Measurements from ENCODE around the gene INTS1. TPM values are rescaled to one million over a fixed set of nuclear protein-coding genes. Genes with fewer than 3 reads are reported as not detected.

INTS1 gene
- polyA plus RNA-seq, 3 donors from 2014 or later, result 5.2 to 33.6 (median 11.0) TPM

DNA sequence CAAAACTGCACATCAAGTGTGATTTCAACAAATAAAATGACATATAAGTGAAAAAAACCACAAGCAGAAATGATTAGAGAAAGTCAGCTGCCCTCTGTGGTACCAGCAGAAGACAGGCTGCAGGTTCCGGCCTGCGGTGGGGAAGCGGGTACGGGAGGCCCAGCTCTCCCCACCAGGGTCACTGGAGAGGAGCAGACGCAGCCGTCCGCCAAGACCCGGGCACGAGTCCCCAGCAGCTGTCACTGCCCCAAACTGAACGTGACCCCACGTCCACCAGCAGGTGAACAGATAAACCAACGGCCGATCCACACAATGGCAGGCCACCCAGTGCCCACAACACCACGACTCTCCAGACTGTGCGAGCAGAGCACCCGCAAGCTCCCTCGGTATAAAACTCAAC, 28.8 kb downstream of the INTS1 start:
- H3K27ac Mint-ChIP-seq, result no peak overlapping the region
- no peak for DNase-seq
- H3K27me3 Mint-ChIP-seq (ENCODE audit: low read depth in 3 of 3), result peaks cover 0 to 2% (median 0%) of the 10 kb centered on the region in 3 donors
- H3K4me1 Mint-ChIP-seq, result no peaks in the 10 kb centered on the region
- no peaks in the 10 kb centered on the region for H3K9me3 Mint-ChIP-seq
- peaks cover 0 to 7% (median 3%) of the 10 kb centered on the region in 3 donors for H3K36me3 Mint-ChIP-seq
- H3K4me3 Mint-ChIP-seq, result no peak overlapping the region

DNA sequence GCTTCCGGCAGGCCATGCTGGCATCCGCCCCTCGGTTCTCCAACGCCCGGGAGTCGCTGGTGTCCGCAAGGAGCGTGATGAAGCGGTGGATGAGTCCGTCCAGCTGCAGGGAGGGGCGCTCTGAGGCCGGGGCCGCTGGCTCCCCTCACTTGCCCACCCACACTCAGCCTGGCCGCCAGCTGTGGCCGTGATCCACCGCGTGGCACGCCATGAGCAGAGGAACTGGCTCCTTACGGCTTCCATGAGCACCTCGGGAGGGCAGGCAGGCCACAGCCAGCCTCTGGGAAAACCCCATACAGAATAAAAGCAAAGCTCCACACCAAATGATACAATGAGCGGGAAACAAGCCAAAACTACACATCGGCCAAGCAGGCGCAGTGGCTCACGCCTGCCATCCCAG, 29.5 kb downstream of the INTS1 start:
- H3K4me1 Mint-ChIP-seq, result no peaks in the 10 kb centered on the region
- H3K4me3 Mint-ChIP-seq, result no peak overlapping the region
- peaks cover 0 to 2% (median 0%) of the 10 kb centered on the region in 3 donors for H3K27me3 Mint-ChIP-seq (ENCODE audit: low read depth in 3 of 3)
- no peaks in the 10 kb centered on the region for H3K9me3 Mint-ChIP-seq
- peaks cover 0 to 7% (median 3%) of the 10 kb centered on the region in 3 donors for H3K36me3 Mint-ChIP-seq
- no peak for DNase-seq
- H3K27ac Mint-ChIP-seq, result no peak overlapping the region

DNA sequence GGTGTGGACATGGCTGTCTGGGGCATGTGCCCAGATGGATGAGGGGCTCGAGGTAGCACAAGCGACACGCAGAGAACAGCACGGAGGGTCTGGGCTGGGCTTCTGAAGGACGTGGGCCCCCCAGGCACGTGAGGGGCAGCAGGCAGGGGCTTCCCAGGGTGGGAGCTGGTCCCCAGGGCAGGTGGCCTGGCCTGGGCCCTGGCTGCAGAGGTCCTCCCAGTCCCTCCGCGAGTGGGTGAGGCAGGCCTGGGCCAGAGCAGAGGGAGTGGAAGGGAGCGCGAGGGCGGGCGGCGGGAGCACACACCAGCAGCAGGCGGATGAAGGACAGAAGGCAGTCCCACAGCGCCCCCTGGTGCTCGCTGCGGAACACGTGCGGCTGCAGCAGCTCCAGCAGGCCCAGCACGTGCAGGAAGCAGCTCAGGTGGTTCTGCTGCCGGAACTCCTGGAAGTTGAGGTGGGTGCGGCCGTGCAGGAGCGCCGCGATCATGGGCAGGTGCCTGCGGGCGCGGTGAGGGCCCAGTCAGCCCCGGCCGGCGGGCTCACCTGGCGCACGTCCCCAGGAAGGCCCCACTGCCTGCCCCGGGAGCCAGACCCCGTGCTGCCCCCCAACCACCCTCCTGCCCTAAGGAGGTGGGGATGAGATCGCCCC, 30.2 kb downstream of the INTS1 start:
- H3K36me3 Mint-ChIP-seq, result peaks cover 0 to 7% (median 3%) of the 10 kb centered on the region in 3 donors
- no peak overlapping the region for H3K4me3 Mint-ChIP-seq
- H3K4me1 Mint-ChIP-seq, result no peaks in the 10 kb centered on the region
- H3K27me3 Mint-ChIP-seq (ENCODE audit: low read depth in 3 of 3), result peaks cover 0 to 2% (median 0%) of the 10 kb centered on the region in 3 donors
- H3K9me3 Mint-ChIP-seq, result no peaks in the 10 kb centered on the region
- DNase-seq, result peak; percentile 56 to 75 (median 62)
- no peak overlapping the region for H3K27ac Mint-ChIP-seq

DNA sequence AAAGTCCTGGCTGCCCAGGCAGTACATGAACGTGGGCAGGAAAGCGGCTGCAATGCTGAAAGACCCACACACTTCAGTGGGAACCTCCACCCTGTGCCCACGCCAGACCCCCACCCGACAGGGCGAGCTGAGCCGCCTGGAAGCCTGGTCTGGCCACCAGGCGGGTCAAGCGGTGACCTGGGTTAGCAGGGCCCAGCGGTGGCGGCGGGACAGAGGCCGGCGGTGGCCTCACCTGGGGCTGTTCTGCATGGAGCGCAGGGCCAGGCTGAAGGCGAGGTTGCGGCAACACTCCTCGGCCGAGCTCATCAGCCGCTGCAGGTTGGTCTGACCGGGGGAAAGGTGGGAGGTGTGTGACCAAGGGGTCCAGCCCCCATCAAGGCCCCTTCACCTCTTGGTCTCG, 33.3 kb downstream of the INTS1 start:
- Mint-ChIP-seq H3K4me1 (no peaks in the 10 kb centered on the region), H3K4me3 (no peak overlapping the region)

DNA sequence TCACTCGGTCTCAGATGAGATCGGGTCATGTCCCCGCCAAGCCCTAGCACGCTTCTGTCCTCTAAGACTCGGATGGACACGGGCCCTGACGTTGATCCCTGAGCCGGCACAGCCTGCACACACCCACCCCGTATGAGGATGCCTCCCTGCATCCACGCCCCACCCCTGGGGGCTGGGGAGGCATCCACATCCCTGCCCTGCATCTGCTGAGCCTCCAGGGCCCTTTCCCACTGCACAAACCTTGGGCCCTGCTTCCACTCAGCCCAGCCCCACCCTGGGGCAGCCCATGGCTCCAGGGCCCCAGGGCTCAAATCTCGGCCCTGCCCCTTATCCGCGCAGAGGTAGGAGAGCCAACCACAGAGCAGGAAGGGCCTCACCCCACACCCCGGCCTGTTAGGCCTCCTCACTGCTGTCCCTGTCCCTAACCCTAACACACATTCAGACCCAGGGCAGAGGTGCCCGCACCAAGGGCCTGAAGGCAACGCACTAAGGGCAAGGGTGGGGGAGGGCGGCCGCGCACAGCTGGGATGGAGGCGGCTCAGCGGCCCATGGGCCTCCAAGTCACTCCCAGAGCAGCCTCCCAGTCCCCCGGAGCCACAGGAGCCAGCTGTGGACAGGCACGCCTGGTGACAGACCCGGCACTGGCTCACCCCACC, 35.4 kb downstream of the INTS1 start:
- Mint-ChIP-seq H3K36me3 (peaks cover 0 to 3% (median 0%) of the 10 kb centered on the region in 3 donors), H3K4me3 (no peak overlapping the region), H3K9me3 (no peaks in the 10 kb centered on the region), H3K4me1 (no peaks in the 10 kb centered on the region), H3K27ac (no peak overlapping the region), H3K27me3 (ENCODE audit: low read depth in 3 of 3) (peaks cover 0 to 4% (median 2%) of the 10 kb centered on the region in 3 donors)
- no peak for DNase-seq

More for the DNA sequence above, 33.3 kb downstream of the INTS1 start:
- Mint-ChIP-seq H3K36me3 (peaks cover 0 to 7% (median 3%) of the 10 kb centered on the region in 3 donors), H3K27ac (no peak overlapping the region), H3K9me3 (no peaks in the 10 kb centered on the region), H3K27me3 (ENCODE audit: low read depth in 3 of 3) (peaks cover 0 to 4% (median 2%) of the 10 kb centered on the region in 3 donors)
- DNase-seq, result no peak

DNA sequence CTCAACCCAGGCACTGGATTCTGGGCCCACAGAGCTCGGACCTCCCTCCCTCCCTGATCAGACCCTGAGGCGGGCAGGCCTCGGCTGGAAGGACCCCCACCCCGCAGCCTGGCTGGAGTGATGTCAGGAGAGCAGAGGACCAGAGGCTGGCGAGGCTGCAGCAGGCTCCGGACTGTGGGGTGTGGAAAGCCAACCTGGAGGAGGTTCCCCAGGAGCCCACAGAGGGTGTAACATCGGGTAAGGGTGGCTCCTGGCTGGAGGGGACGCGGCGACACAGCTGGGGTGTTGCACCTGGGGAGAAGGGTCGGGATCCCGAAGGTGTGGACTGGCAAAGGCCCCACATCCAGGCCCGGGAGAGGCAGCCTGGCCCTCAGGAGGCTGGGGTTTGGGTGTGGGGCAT, 36.0 kb downstream of the INTS1 start:
- H3K4me3 Mint-ChIP-seq, result no peak overlapping the region
- H3K27ac Mint-ChIP-seq, result no peak overlapping the region
- H3K36me3 Mint-ChIP-seq, result peaks cover 0 to 3% (median 0%) of the 10 kb centered on the region in 3 donors
- H3K4me1 Mint-ChIP-seq, result no peaks in the 10 kb centered on the region
- DNase-seq, result no peak
- peaks cover 0 to 4% (median 2%) of the 10 kb centered on the region in 3 donors for H3K27me3 Mint-ChIP-seq (ENCODE audit: low read depth in 3 of 3)
- no peaks in the 10 kb centered on the region for H3K9me3 Mint-ChIP-seq

- Mint-ChIP-seq H3K27me3 (ENCODE audit: low read depth in 3 of 3) (peaks cover 0 to 2% (median 2%) of the 10 kb centered on the region in 3 donors), H3K9me3 (no peaks in the 10 kb centered on the region), H3K4me3 (no peak overlapping the region), H3K4me1 (peaks cover 0 to 2% of the 10 kb centered on the region in 2 donors), H3K27ac (no peak overlapping the region), H3K36me3 (no peaks in the 10 kb centered on the region)
- DNase-seq, result no peak
Measured at GRCh38 chr7:1466524-1467271, 37.5 kb downstream of the INTS1 start.

GRCh38 chr7:1464694-1465093, 39.5 kb downstream of the INTS1 start:
- DNase-seq, result no peak
- Mint-ChIP-seq H3K4me3 (no peak overlapping the region), H3K9me3 (no peaks in the 10 kb centered on the region), H3K36me3 (no peaks in the 10 kb centered on the region), H3K27me3 (ENCODE audit: low read depth in 3 of 3) (peaks cover 0 to 2% (median 2%) of the 10 kb centered on the region in 3 donors), H3K4me1 (peaks cover 0 to 9% of the 10 kb centered on the region in 2 donors), H3K27ac (no peak overlapping the region)

GRCh38 chr7:1463676-1464223, 40.4 kb downstream of the INTS1 start:
- Mint-ChIP-seq H3K27me3 (ENCODE audit: low read depth in 3 of 3) (peaks cover 0 to 2% (median 2%) of the 10 kb centered on the region in 3 donors), H3K9me3 (no peaks in the 10 kb centered on the region), H3K27ac (no peak overlapping the region), H3K36me3 (no peaks in the 10 kb centered on the region), H3K4me3 (no peak overlapping the region), H3K4me1 (peaks cover 0 to 9% of the 10 kb centered on the region in 2 donors)
- DNase-seq, result no peak

GRCh38 chr7:1461646-1462375, 42.4 kb downstream of the INTS1 start:
- Mint-ChIP-seq H3K4me3 (peak overlapping the region in 2 of 5 donors; percentile 0 to 9), H3K27me3 (ENCODE audit: low read depth in 3 of 3) (no peaks in the 10 kb centered on the region), H3K4me1 (peaks cover 0 to 13% of the 10 kb centered on the region in 2 donors), H3K9me3 (no peaks in the 10 kb centered on the region), H3K27ac (peak overlapping the region in 4 of 6 donors; percentile 42 to 64 (median 59)), H3K36me3 (no peaks in the 10 kb centered on the region)
- DNase-seq, result no peak

DNA sequence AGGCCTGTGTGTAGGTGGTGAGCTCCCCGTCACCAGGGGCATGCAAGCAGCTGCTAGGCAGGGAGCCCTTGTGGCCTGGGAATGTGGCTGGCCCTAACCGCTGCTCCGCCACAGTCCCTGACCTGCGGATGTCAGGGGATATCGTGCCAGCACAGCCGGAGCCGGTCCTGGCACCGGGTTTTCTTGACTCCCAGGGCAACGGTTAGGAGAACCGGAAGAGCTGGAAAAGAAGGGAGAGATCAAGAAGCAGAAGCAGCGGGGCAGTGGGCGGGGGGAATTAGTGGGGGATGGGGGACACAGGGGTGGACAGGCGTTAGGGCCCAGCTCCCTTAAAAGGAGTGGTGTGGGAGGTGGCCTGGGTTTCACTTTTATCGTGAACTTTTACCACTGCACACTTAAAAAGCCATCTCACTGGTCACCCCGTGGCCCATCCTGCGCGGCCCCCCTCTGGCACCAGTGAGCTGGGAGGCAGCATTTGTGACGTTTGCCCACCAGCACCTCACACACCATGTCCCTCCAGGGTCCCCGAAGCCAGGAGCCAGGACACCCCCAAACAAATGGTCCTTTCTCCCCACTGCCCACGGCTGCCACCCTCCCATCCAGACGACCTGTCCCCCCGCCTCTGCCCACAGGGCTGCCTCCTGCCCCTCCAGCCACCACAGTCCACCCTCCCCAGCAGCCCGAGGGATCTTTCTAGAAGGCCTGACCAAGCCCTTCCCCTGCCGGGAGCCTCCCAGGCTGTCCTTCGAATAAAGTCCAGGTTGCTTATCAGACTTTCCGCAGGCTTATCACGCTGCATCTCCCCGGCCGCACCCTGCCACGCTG, 43.2 kb downstream of the INTS1 start:
- Mint-ChIP-seq H3K9me3 (no peaks in the 10 kb centered on the region), H3K4me1 (peaks cover 0 to 13% of the 10 kb centered on the region in 2 donors), H3K4me3 (peak overlapping the region in 3 of 5 donors; percentile 33 to 71 (median 38)), H3K27ac (peak overlapping the region in 2 of 6 donors; percentile 24 to 66), H3K27me3 (ENCODE audit: low read depth in 3 of 3) (no peaks in the 10 kb centered on the region), H3K36me3 (no peaks in the 10 kb centered on the region)
- peak in 1 of 3 donors; percentile 13 for DNase-seq

DNA sequence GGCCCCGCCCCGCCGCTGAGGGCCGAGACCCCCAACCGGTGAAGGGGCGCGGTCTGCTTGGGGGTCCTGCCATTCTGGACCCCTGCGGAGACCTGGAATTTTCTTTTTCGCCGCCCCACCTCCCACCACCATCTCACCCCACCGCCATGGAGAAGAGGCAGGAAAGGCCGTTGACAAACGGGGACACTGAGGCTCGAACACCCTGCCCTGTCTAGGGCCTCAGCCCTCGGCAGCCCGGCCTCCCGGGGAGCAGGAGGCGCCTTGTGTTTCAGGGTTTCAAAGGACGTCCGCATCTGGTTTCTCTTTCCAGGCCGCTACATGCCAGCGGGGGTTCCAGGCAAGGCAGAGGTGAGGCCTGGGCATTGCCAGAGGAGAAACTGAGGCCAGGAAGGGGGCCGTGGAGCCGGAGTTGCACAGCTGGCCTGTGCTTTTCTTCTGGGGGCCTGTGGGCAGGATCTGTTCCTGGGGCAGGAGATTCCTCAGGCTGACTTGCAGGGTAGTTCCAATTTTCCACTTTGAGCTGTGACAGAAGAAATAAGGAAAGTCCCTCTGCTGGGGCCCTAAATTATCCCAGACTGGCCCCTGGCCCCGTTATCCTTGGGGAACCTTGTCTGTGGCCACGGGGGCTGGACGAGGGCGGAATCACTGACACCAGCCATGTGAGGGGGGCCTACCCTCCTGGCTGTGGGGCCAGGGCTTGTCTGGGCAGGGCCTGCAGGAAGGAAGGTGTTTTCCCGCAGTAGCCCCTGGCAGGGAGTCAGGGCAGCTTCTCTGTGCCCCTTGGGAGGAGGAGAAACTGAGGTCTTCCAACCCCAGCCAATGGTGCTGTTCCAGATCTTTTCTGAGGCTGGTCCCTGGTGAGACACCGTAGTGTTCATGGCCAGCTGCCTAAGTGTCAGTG, 44.0 kb downstream of the INTS1 start:
- peaks cover 0 to 13% of the 10 kb centered on the region in 2 donors for H3K4me1 Mint-ChIP-seq
- H3K9me3 Mint-ChIP-seq, result no peaks in the 10 kb centered on the region
- no peaks in the 10 kb centered on the region for H3K27me3 Mint-ChIP-seq (ENCODE audit: low read depth in 3 of 3)
- peak overlapping the region; percentile 71 to 83 (median 78) for H3K4me3 Mint-ChIP-seq
- H3K36me3 Mint-ChIP-seq, result no peaks in the 10 kb centered on the region
- H3K27ac Mint-ChIP-seq, result peak overlapping the region; percentile 34 to 66 (median 52)
- no peak for DNase-seq
